NOMO-1 treated with DMSO at 0.1 percent for 48 hours (cell line): ENCODE measurements around the gene KRTAP4-7.
"Not testable (repeated sequence)": the region's sequence is repeated elsewhere in the genome, so short reads cannot be mapped to it uniquely, and the experiment has no call there.

Experiments
- DNase-seq: peaks from one replicate; lab custom pipeline; 2025; ENCODE audit not compliant: unreplicated experiment; lab: John Stamatoyannopoulos, UW

Gene KRTAP4-7

GRCh38 chr17:41108728-41109386 is 24.9 kb downstream of the KRTAP4-7 start:
- peak; percentile 26 for DNase-seq

DNA sequence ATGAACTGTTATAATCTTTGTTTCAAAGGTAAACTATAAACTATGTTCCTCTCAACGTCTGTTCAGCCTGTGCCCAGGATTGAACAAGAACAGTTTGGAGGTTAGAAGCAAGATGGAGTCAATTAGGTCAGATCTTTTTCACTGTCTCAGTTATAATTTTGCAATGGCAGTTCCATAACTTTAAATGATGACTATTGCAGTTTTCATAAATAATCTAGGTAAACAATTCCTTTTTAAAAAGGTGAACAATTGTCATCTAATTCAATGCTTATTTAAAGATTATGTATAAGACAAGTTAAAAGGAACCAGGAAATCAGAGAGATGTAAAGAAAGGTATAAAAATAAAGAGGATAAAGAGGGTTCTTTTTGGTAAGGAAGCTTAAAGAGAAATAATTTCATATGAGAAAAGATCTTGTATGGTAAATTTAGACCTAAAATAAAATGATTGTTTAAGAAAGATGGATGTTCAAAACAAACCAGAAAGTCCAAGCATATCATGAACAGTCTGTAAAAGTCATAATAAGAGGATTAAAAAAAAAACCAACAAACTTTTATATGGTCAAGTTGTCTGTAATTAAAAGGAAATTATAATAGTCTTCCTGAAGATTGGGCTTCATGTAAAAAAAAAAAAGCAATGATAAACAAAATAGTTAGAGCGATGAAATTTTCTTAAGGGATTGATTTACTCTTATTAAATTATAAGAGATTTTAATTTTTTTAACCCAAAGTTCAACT is 27.4 kb downstream of the KRTAP4-7 start:
- no peak for DNase-seq

DNA sequence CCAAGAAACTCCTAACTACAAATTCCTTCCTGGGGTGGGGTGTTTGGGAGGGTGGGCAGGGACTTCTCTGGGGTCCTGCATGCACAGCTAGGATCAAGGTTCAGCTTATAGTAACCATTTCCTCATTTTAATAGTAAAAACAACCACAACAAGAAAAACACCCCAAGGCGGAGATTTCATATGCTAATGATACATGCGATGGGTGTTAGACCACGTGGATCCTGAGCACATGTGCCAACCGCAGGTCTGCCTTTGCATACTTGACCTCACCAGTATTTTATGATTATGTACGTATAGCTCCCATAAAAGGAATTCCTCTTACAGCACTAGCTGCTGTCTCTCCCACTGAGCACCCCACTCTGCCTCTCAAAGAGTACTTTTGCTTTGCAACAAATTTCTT is 32.3 kb downstream of the KRTAP4-7 start:
- DNase-seq: peak; percentile 78

- not testable (repeated sequence) for DNase-seq
Observed at GRCh38 chr17:41117846-41118386, 34.0 kb downstream of the KRTAP4-7 start, which contains the start of gene KRTAP4-11. TSS of gene KRTAP4-11 (minus strand) at chr17:41118373. CDS start at chr17:41118315, 58 bp downstream.

DNA sequence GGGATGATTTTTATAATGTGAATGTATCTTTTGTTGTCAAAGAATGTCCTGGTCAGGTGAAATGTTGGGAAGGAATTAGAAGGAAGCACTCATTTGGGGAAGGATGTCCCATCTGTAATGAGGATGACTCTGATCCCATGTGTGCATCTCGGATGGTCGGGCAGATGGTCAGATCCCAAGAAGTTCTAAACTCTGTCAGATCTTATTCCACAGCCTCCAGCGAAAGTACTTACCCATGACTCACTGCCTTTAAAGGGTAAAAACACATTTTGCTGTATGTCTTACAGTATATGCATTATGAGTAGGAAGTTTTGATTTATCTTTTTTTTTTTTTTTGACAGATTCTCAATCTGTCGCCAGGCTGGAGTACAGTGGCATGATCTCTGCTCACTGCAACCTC is 34.8 kb downstream of the KRTAP4-7 start:
- DNase-seq: no peak

- DNase-seq: peak; percentile 78
Observed at GRCh38 chr17:41119696-41120690, 36.0 kb downstream of the KRTAP4-7 start.

DNA sequence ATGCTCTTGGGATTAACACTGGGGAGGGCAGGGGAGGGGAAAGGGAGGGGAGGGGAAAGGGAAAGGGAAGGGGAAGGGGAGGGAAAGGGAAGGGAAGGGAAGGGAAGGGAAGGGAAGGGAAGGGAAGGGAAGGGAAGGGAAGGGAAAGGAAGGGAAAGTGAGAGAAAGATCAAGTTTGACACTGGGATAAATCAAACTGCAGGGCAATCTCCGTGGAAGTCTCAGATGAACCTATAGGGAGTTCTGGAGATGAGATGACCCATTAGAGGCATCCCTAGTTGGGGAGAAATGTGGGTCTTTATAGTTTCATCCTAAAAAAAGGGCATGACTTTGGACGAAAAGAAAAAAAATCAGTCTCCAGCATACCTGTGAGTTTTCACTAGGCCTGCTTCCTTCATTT is 37.8 kb downstream of the KRTAP4-7 start:
- no peak for DNase-seq

GRCh38 chr17:41123292-41123990 is 39.5 kb downstream of the KRTAP4-7 start:
- not testable (repeated sequence) for DNase-seq

- DNase-seq: not testable (repeated sequence)
Observed at GRCh38 chr17:41123991-41124371, 40.0 kb downstream of the KRTAP4-7 start, which contains the start of gene KRTAP4-12. TSS of gene KRTAP4-12 (minus strand) at chr17:41124182. CDS start at chr17:41124122, 60 bp downstream.

- no peak for DNase-seq
Observed at GRCh38 chr17:41125064-41125463, 41.1 kb downstream of the KRTAP4-7 start.

DNA sequence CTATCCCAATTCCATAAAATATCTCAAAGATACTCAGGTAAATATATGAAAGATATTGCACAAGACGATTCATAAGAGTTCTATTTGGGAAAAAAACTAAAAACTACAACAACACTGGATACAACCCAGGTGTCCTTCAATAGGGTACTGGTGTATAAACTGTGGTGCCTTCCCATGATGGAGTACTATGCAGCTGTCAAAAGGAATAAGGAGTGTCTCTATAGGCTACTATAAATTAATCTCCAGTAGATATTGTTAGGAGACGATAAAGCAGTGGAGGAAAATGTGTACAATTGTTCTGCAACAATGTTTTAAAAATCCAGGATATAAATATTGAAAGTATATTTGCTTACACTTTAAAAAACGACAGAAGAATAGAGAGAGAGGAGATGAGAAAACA is 42.5 kb downstream of the KRTAP4-7 start:
- DNase-seq: no peak

- DNase-seq: no peak
Observed at GRCh38 chr17:41127371-41127770, 43.4 kb downstream of the KRTAP4-7 start.

DNA sequence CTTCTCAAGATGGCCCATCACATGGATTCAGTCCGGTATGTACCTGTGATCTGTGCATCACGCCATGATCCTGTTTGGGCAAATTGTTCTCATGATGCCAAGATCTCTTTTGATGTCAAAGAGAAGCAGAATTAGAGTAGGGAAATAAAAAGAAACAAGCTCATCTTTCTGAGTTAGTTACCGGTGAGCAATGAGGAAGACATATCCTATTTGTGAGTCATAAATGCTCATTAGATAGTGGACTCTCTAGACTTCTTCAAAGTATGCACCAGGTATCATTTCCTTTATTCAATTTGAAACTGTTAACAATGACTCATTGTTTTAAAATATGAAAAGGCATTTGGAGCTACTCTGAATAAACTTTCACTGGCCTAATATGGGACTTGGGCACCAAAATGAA is 48.0 kb downstream of the KRTAP4-7 start:
- peak; percentile 35 for DNase-seq

DNA sequence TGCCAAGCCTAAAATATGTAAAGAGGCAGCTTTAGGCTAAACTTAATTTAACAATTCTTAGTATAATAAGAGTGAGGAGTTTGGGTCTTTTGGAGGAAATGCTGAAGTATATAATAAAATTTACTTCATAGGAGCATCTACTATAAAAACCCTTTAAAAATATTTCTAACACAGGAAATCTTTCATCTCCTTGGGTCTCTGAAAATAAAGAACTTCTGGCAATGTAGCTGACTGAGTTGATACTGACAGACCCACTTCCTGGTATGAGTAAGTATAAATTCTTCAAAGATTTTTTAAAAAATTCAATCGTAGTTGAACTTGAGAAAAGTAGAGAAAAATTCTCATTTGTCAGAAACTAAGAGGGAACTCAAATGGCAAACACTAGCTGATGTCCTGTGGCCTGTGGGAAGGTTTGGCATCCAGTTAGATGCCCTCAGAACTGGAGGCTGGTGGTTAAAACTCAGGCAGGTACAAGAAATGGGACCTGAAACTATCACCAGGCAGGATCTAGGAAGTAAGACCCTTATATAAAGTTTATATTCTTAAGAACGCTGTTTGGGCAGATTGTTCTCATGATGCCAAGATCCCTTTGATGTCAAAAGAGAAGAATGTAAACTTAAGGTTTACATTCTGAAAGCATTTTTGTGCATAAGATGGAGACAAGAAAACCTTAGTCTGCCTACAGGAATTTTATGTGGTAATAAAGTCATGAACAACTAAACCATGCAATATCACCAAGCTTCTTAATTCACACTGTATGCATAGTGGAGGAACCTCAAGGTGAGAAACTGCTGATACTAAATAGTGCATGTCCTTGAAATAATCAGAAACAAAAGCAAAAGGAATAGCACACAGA is 50.2 kb downstream of the KRTAP4-7 start:
- no peak for DNase-seq
